ENCODE measurements around the gene WNT9A. TPM values are rescaled to one million over a fixed set of nuclear protein-coding genes. Genes with fewer than 3 reads are reported as not detected.
A peak's percentile ranks its signal among the peaks of the same experiment; 100 is the strongest.

WNT9A gene
- total and polyA plus RNA-seq, 2 experiments from 2014 or later, result 1.4 TPM; not detected in 1

DNA sequence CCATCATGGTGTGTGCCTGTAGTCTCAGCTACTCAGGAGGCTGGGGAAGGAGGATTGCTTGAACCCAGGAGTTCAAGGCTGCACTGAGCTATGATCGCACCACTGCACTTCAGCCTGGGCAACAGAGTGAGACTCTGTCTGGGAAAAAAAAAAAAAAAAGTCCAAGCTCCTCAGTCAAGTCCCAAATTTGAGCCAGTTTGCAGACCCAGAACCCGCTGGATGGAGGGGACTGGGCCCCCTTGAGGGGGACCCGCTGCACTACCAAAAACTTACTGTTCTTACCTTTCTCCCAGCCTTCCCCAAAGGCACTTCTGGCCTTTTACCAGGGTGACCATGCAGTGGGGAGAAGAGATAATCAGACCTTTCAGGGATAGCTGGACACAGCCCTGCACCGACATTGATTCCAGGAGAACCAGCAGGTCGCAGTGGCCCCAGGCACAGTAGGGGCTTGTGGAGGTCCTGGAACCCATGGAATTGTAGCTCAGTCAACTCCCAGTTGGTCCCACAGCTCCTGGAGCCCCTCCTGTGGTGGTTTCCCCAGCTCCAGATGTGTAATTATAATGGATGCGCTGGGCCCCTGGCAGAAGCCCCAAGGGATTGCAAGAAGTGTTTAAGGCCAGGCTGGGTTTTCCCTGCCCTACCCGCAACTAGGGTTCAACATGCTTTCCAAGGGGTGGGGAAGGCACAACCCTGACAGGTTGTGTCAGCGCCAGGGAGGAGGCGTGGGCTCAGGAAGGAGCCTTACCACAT is 4.1 kb upstream of the WNT9A start:
- TF ChIP-seq, protein P1, sequence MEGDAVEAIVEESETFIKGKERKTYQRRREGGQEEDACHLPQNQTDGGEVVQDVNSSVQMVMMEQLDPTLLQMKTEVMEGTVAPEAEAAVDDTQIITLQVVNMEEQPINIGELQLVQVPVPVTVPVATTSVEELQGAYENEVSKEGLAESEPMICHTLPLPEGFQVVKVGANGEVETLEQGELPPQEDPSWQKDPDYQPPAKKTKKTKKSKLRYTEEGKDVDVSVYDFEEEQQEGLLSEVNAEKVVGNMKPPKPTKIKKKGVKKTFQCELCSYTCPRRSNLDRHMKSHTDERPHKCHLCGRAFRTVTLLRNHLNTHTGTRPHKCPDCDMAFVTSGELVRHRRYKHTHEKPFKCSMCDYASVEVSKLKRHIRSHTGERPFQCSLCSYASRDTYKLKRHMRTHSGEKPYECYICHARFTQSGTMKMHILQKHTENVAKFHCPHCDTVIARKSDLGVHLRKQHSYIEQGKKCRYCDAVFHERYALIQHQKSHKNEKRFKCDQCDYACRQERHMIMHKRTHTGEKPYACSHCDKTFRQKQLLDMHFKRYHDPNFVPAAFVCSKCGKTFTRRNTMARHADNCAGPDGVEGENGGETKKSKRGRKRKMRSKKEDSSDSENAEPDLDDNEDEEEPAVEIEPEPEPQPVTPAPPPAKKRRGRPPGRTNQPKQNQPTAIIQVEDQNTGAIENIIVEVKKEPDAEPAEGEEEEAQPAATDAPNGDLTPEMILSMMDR (IDR thresholded peaks at IDR 0.05; ENCODE audit: low read depth, low read length), result no peak
- Histone ChIP-seq H3K4me3 (no peak overlapping the region), H3K27me3 (peaks cover 25% of the 10 kb centered on the region)

DNA sequence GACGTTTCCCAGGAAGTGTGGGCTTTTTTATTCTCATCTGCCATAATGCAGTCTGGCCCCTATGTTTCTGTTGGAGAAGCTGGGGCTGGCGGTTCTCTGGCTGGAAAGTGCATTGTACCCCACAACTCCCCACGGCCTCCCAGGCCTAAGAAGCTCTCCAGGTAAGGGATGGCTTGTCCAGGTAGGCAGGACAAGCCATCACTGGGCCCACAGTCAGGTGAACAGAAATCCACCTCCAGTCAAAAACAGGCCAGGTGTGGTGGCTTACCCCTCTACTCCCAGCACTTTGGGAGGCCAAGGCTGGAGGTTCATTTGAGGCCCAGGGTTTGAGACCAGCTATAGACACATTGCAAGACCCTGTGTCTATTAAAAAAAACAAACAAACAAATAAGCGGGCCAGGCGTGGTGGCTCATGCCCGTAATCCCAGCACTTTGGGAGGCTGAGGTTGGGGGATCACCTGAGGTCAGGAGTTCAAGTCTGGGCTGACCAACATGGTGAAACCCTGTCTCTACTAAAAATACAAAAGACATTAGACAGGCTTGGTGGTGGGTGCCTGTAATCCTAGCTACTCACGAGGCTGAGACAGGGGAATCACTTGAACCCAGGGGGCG is 3.1 kb upstream of the WNT9A start:
- H3K4me3 ChIP-seq, result no peak overlapping the region
- TF ChIP-seq, protein P1 (IDR thresholded peaks at IDR 0.05; ENCODE audit: low read depth, low read length), result no peak
- no peaks in the 10 kb centered on the region for H3K9me3 ChIP-seq (ENCODE audit: low read depth)
- peaks cover 25% of the 10 kb centered on the region for H3K27me3 ChIP-seq
- no peak for DNase-seq (ENCODE audit: low read depth in 1 of 2, low spot score in 1 of 2)
- H3K36me3 ChIP-seq, result no peaks in the 10 kb centered on the region
- no peak overlapping the region for H3K27ac ChIP-seq
- H3K4me1 ChIP-seq (ENCODE audit: low read depth), result no peaks in the 10 kb centered on the region

More for the DNA sequence above, 4.1 kb upstream of the WNT9A start:
- H3K27ac ChIP-seq, result no peak overlapping the region
- H3K4me1 ChIP-seq (ENCODE audit: low read depth), result no peaks in the 10 kb centered on the region
- no peaks in the 10 kb centered on the region for H3K36me3 ChIP-seq
- H3K9me3 ChIP-seq (ENCODE audit: low read depth), result no peaks in the 10 kb centered on the region
- DNase-seq (ENCODE audit: low read depth in 1 of 2, low spot score in 1 of 2), result no peak

DNA sequence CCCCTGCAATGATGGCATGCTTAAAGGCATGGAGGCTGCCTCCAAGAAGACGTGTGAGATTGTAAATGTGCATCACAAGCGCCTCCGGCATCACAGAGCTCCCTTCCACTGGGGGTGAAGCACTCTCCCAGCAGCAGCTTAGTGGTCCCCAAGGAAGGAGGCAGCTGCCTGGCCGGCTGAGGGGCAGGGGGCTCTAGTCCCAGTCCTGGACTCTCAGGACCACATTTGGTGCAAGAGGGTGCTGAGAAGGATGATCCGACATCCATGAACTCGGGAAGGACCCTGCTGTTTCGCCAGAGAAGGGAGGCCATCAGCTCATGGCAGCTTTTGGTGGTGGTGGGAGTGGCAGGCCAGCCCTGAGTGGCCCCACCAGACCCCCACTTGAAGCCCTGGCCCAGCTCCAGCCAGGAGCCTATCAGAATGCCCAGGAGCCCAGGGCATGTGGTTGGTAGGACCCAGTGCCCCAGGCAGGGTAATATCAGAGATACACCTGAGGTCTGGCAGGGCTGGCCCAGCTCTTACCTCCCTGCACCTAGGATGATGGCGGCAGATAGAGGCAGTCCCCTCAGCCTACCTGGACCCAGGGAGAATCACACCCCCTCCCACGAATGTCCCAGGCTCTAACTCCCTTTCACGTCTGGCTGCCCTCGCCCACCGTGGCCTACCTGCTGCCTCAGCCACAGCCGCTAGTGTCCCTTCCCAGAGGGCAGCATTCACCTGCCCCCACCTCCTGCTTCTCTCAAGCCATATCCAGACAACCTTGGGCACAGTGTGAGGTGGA is 2.4 kb upstream of the WNT9A start:
- no peaks in the 10 kb centered on the region for H3K36me3 ChIP-seq
- H3K9me3 ChIP-seq (ENCODE audit: low read depth), result no peaks in the 10 kb centered on the region
- no peaks in the 10 kb centered on the region for H3K4me1 ChIP-seq (ENCODE audit: low read depth)
- peaks cover 25% of the 10 kb centered on the region for H3K27me3 ChIP-seq
- H3K27ac ChIP-seq, result no peak overlapping the region
- no peak overlapping the region for H3K4me3 ChIP-seq
- TF ChIP-seq, protein P1 (IDR thresholded peaks at IDR 0.05; ENCODE audit: low read depth, low read length), result no peak
- no peak for DNase-seq (ENCODE audit: low read depth in 1 of 2, low spot score in 1 of 2)

GRCh38 chr1:227949341-227949921 is 1.7 kb upstream of the WNT9A start:
- Histone ChIP-seq H3K4me3 (no peak overlapping the region), H3K27me3 (peaks cover 25% of the 10 kb centered on the region), H3K4me1 (ENCODE audit: low read depth) (no peaks in the 10 kb centered on the region), H3K27ac (no peak overlapping the region), H3K36me3 (no peaks in the 10 kb centered on the region), H3K9me3 (ENCODE audit: low read depth) (no peaks in the 10 kb centered on the region)
- TF ChIP-seq, protein P1 (IDR thresholded peaks at IDR 0.05; ENCODE audit: low read depth, low read length), result no peak
- no peak for DNase-seq (ENCODE audit: low read depth in 1 of 2, low spot score in 1 of 2)

DNA sequence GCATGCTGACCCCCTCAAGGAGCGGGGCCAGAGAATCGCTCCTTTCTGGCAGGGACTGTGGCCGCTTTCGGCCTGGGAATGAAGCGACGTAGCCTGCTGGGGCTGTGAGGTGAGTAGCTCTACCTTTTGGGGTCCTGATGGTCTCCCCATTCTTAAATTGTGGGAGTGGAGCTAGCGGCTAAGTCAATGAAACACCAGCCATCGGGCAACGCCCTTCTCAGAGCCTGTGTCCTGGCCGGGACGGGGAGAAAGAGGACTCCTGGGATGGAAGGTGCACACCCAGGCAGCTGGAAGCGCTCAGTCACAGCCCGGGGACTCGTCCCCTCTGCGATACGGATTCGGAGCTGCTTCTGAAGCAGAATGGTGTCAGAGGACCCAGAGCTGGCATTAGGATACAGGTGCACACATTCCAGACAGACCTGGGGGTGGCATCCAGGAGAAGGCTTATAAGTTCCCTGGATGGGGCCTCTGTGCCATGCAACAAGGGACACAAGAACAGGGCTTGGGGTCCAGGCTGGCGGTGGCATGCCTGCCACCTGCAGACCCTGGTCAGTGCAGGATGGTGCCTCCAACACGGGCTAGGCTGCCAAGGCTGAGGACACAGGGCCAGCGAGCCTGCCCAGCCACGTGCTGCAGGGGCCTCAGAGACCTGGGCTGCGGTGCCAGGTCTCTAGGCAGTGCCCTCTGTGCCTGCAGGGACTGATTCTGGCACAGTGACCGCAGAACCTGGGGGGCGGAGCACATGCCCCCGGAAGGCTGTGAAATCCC is 945 bp upstream of the WNT9A start:
- Histone ChIP-seq H3K36me3 (no peaks in the 10 kb centered on the region), H3K4me3 (peak overlapping the region; percentile 75), H3K27ac (no peak overlapping the region), H3K4me1 (ENCODE audit: low read depth) (no peaks in the 10 kb centered on the region), H3K9me3 (ENCODE audit: low read depth) (no peaks in the 10 kb centered on the region), H3K27me3 (peaks cover 25% of the 10 kb centered on the region)
- TF ChIP-seq, protein P1 (IDR thresholded peaks at IDR 0.05; ENCODE audit: low read depth, low read length), result no peak
- no peak for DNase-seq (ENCODE audit: low read depth in 1 of 2, low spot score in 1 of 2)

Data from cardiac muscle cell (in vitro differentiated cells and primary cell).